ENCODE results near the gene ID1.
"Not testable (repeated sequence)": the region's sequence is repeated elsewhere in the genome, so short reads cannot be mapped to it uniquely, and the experiment has no call there.

ID1 gene

GRCh38 chr20:31638816-31639215, 33.7 kb downstream of the ID1 start:
- no peak for DNase-seq

GRCh38 chr20:31640259-31640658, 35.2 kb downstream of the ID1 start:
- no peak for DNase-seq

GRCh38 chr20:31641391-31641790, 36.3 kb downstream of the ID1 start:
- no peak for DNase-seq

- no peak for DNase-seq
Measured at GRCh38 chr20:31642837-31643236, 37.7 kb downstream of the ID1 start.

GRCh38 chr20:31643522-31643921, 38.4 kb downstream of the ID1 start:
- no peak for DNase-seq

- DNase-seq, result no peak
Measured at GRCh38 chr20:31644701-31645100, 39.6 kb downstream of the ID1 start.

- DNase-seq, result not testable (repeated sequence)
Measured at GRCh38 chr20:31648104-31648503, 43.0 kb downstream of the ID1 start.

GRCh38 chr20:31652917-31653396, 47.9 kb downstream of the ID1 start:
- peak; percentile 70 for DNase-seq

GRCh38 chr20:31653561-31653960, 48.5 kb downstream of the ID1 start:
- no peak for DNase-seq

GRCh38 chr20:31654534-31654933, 49.4 kb downstream of the ID1 start:
- DNase-seq, result no peak

Data from fibroblast of skin of right biceps (primary cell).